Measurements from ENCODE around the gene DNAJC5.
"Not testable (repeated sequence)": the region's sequence is repeated elsewhere in the genome, so short reads cannot be mapped to it uniquely, and the experiment has no call there.

DNAJC5 gene

DNA sequence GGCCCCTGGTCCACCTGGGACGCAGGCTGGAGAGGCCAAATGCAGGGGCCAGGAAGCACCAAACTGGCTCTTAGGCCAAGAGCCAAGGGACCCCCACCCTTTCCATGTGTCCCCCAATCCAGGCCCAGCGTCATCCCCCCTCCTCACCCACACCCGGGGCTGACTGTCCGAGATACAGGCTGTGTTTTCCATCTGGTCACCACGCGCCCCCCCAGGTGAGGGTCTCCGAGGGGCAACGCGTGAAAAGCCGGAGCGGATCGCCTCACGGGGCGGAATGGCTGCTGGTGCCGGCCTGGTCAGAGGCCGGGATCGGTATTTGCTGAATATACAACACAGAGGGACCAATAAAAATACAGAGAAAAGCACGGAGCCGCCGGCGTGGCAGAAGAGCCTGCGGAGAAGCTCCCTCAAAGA lies 38.8 kb upstream of the DNAJC5 start:
- H3K4me3 ChIP-seq (ENCODE audit: low read length): no peak overlapping the region
- TF ChIP-seq ZNF274 (IDR thresholded peaks at IDR 0.05; ENCODE audit: low read depth, low read length): no peak

DNA sequence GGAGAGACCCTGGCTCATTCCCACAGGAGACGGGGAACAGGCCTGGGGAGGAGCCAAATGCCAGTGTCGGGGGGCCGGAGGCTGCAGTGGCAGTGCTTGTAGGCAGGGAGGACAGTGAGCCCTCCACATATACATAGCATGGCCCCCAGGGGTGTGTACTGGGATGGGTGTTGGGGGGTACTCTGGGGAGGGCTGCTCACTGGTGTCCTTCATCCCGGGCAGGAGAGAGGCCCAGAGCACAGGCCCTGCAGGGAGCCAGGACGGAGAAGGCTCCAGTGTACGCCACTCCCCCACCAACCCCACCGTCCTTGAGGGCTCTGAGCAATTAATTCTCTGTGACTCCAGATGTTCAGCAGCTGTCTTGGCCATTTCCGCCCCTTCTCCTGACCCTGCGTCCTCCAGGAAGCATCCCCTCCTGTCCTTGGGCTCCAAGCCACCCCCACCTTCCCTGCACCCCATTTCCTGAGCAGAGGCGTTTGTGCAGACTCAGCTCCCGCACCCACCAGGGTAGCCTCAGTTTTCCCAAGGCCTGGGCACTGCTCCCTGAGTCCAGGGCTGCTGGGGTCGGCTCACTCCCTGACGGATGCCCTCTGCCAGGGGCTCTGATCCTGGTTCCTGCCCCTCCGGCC lies 37.0 kb upstream of the DNAJC5 start:
- no peak overlapping the region for H3K4me3 ChIP-seq (ENCODE audit: low read length)
- no peak for TF ChIP-seq ZNF274 (IDR thresholded peaks at IDR 0.05; ENCODE audit: low read depth, low read length)

- TF ChIP-seq ZNF274 (IDR thresholded peaks at IDR 0.05; ENCODE audit: low read depth, low read length): no peak
- no peak overlapping the region for H3K4me3 ChIP-seq (ENCODE audit: low read length)
These were observed 36.3 kb upstream of the DNAJC5 start for GRCh38 chr20:63858393-63859165.

DNA sequence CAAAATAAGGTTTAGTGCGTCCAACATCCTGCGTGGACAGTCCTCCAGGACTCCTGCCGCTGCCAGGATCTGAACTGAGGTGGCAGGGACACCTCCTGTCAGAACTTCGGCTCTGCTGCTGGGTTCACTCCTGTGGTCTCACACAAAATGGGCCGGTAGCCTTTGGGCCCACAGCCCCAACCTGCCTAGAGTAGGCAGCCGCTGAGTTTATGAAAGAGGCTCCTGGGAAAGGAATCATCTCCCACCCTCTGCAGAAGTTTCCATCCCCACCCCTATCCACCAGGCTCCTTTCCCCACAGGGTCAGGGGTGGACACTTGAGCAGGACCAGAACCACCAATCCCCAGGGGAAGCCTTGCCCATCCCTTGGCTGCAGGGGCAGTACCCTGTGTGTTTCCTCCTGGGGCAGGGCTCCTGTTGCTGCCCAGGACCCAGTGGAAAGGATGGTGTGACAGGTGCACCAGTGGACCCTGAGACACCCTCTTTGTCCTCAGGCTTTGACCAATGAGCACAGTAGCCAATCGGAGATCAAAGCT lies 35.7 kb upstream of the DNAJC5 start:
- no peak overlapping the region for H3K4me3 ChIP-seq (ENCODE audit: low read length)
- TF ChIP-seq ZNF274 (IDR thresholded peaks at IDR 0.05; ENCODE audit: low read depth, low read length): no peak

GRCh38 chr20:63860325-63861051 lies 34.4 kb upstream of the DNAJC5 start:
- TF ChIP-seq ZNF274 (IDR thresholded peaks at IDR 0.05; ENCODE audit: low read depth, low read length): no peak
- no peak overlapping the region for H3K4me3 ChIP-seq (ENCODE audit: low read length)

DNA sequence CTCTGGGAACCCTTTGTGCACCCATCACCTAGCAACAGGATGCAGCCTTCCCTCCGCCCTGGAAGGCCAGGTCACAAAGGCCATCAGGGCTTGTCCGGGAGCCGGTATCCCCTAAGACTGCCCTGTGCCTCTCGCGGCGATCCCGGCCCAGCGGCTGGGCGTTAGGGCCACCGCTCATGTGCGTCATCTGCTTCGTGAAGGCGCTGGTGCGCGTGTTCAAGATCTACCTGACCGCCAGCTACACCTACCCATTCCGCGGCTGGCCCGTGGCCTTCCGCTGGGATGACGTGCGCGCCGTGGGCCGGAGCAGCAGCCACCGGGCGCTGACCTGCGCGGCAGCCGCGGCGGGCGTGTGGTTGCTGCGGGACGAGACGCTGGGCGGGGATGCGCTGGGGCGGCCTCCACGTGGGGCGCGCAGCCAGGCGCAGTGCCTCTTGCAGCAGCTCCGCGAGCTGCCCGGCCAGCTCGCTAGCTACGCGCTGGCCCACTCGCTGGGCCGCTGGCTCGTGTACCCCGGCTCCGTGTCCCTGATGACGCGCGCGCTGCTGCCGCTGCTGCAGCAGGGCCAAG lies 33.5 kb upstream of the DNAJC5 start, which contains the start of gene ABHD16B:
ABHD16B (plus strand) TSS at position 134 of the 570 bp plus-strand sequence; CDS start at position 177, 43 bp downstream.
- no peak for TF ChIP-seq ZNF274 (IDR thresholded peaks at IDR 0.05; ENCODE audit: low read depth, low read length)
- no peak within 1 kb of the TSS for H3K4me3 ChIP-seq (ENCODE audit: low read length)

DNA sequence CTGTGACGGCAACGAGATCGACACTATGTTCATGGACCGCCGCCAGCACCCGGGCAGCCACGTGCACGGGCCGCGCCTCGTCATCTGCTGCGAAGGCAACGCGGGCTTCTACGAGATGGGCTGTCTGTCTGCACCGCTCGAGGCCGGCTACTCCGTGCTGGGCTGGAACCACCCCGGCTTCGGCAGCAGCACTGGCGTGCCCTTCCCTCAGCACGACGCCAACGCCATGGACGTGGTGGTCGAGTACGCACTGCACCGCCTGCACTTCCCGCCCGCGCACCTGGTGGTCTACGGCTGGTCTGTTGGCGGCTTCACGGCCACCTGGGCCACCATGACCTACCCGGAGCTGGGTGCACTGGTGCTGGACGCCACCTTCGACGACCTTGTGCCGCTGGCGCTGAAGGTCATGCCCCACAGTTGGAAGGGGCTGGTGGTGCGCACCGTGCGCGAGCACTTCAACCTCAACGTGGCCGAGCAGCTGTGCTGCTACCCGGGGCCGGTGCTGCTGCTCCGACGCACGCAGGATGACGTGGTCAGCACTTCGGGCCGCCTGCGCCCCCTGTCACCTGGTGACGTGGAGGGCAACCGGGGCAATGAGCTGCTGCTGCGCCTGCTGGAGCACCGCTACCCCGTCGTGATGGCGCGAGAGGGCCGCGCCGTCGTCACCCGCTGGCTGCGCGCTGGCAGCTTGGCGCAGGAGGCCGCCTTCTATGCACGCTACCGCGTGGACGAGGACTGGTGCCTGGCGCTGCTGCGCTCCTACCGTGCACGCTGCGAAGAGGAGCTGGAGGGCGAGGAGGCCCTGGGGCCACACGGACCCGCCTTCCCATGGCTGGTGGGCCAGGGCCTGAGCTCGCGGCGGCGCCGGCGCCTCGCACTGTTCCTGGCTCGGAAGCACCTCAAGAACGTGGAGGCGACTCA lies 32.7 kb upstream of the DNAJC5 start:
- H3K4me3 ChIP-seq (ENCODE audit: low read length): no peak overlapping the region
- no peak for TF ChIP-seq ZNF274 (IDR thresholded peaks at IDR 0.05; ENCODE audit: low read depth, low read length)

GRCh38 chr20:63863021-63863797 lies 31.7 kb upstream of the DNAJC5 start:
- H3K4me3 ChIP-seq (ENCODE audit: low read length): peak overlapping the region; percentile 79; the same call in 1 of the 2 replicates

DNA sequence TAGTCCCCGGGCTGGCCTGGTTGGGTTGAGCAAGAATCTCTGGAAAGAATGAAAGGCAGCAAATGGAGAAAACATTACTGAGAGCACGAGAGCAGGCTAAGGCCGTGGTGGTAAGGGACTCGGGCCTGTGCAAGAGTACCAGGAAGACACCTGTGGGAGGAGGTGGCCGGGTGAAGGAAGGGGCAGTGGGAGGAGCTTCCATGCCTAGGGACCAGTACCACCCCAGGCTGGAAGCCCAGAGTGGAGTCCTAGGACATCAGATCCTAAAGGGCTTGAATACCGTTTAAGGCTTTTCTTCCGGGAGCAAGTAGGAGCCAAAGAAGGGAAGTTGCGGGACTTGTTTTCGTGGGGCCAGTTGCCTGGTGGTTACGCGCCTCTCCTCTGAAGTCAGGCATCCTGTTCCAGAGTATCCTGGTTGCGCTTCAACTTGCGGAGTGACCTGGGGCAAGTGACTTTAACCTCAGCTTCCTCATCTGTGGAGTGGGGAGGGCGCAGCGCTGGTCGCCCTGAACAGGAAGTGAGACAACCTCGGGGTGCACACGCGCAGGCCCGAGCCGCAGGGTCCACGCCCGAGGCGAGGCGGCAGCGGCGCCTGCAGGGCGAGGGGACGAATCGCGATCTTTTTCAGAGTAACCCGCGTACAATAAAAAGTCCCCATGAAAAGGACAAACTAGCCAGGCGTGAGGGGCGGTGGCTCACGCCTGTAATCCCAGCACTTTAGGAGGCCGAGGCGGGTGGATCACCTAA lies 31.0 kb upstream of the DNAJC5 start:
- peak overlapping the region; percentile 79 for H3K4me3 ChIP-seq (ENCODE audit: low read length)
- no peak for TF ChIP-seq ZNF274 (IDR thresholded peaks at IDR 0.05; ENCODE audit: low read depth, low read length)

More at GRCh38 chr20:63863021-63863797, 31.7 kb upstream of the DNAJC5 start:
- no peak for TF ChIP-seq ZNF274 (IDR thresholded peaks at IDR 0.05; ENCODE audit: low read depth, low read length)

DNA sequence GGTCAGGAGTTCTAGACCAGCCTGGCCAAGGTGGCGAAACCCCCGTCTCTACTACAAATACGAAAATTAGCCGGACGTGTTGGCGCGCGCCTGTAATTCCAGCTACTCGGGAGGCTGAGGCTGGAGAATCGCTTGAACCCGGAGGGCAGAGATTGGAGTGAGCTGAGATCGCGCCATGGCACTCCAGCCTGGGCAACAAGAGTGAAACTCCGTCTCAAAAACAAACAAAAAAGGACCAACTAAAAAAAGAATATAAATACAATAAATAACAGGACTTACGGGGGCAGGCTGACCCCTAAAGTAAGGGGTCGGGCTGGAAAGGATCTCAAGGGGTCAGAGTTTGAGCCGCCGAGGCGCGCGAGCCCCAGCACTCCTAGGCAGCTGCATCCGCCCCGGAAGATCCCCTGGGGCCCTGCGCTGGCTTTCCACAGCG lies 30.4 kb upstream of the DNAJC5 start:
- no peak for TF ChIP-seq ZNF274 (IDR thresholded peaks at IDR 0.05; ENCODE audit: low read depth, low read length)
- H3K4me3 ChIP-seq (ENCODE audit: low read length): peak overlapping the region; percentile 79

- TF ChIP-seq ZNF274 (IDR thresholded peaks at IDR 0.05; ENCODE audit: low read depth, low read length): no peak
- peak within 1 kb of the TSS; percentile 84 for H3K4me3 ChIP-seq (ENCODE audit: low read length)
These were observed 29.8 kb upstream of the DNAJC5 start, which contains the start of gene TPD52L2 for GRCh38 chr20:63864978-63865640. Gene TPD52L2, plus strand, starts transcription at chr20:63865270. Its CDS starts 96 bp downstream, at chr20:63865366.

DNA sequence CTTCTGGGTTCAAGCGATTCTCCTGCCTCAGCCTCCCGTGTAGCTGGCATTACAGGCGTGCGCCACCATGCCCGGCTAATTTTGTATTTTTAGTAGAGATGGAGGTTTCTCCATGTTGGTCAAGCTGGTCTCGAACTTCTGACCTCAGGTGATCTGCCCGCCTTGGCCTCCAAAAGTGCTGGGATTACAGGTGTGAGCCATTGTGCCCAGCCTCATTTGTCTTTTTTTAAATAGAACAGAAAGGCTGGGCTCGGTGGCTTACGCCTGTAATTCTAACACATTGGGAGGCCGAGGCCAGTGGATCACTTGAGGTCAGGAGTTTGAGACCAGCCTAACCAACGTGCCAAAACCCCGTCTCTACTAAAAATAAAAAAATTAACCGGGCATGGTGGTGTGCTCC lies 27.9 kb upstream of the DNAJC5 start:
- H3K4me3 ChIP-seq (ENCODE audit: low read length): not testable (repeated sequence)

All from GM08714 (cell line).